ENCODE data around the gene FAM43B. TPM values are rescaled to one million over a fixed set of nuclear protein-coding genes. Genes with fewer than 3 reads are reported as not detected.

FAM43B gene, protein sequence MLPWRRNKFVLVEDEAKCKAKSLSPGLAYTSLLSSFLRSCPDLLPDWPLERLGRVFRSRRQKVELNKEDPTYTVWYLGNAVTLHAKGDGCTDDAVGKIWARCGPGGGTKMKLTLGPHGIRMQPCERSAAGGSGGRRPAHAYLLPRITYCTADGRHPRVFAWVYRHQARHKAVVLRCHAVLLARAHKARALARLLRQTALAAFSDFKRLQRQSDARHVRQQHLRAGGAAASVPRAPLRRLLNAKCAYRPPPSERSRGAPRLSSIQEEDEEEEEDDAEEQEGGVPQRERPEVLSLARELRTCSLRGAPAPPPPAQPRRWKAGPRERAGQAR
- total RNA-seq (2022; extraction: Qiagen RNA extraction; ENCODE audit: low read depth) = 2.3 to 6.5 TPM (median 4.9 TPM) in 5 replicates

DNA sequence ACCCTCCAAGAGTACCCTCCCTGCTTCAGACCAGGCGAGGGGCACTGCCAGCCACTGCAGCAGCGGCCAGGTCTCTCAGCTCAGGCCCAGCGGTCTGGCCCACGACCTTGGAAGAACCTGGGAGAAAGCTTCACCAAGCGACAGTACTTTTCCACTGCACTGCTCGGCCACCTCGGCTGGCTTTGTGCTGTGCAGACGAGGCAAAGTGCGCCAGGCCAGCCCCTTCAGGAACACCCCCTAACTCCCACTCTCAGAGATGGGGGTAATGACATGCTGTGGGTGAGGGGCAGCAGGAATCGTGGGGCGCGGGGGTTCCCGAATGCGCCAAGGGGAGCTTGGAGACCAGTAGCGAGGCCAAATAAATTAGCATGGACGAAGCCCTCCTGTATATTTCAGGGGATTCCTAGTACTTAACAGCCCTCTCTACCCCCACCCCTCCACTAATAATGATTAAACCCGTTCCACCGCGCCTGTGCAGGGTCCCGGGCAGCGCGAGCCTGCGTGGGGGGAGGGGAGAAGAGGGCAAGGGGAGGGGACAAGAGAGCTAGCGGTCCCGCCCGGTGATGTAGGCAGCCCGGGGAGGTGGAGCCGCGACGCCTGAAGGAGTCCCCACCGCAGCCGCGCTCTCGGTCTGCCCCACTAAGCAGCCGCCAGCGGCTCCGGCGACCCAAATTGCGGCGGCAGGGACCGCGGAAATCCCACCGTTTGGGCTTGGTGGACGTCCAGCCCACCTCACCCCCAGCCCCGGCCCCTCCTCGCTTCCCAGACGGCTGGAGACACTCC is at the start of gene FAM43B:
TSS of gene FAM43B (plus strand) at position 629 of the 783 bp plus-strand sequence. CDS start 401 bp downstream, outside the sequence.

GRCh38 chr1:20507564-20508410 is 44.6 kb upstream of the FAM43B start, which contains the start of gene MUL1:
TSS of gene MUL1 (minus strand) at chr1:20508151. CDS start at chr1:20508024, 127 bp downstream.

GRCh38 chr1:20588634-20589225 is 36.4 kb downstream of the FAM43B start, which contains the start of gene CDA:
TSS of gene CDA (plus strand) at chr1:20589097. CDS start at chr1:20589130, 33 bp downstream.

Other genes with a start within 250 kb of the FAM43B start
- gene CAMK2N1, start 66.4 kb upstream of the FAM43B start, total RNA-seq (2022; extraction: Qiagen RNA extraction; ENCODE audit: low read depth) = 35.3 to 76.5 TPM (median 64.3 TPM) in 5 replicates
- 29.8 to 44.9 TPM (median 41.9 TPM) in 5 replicates for gene MUL1, start 44.4 kb upstream of the FAM43B start, total RNA-seq (2022; extraction: Qiagen RNA extraction; ENCODE audit: low read depth)
- 29.6 to 46.1 TPM (median 35.1 TPM) in 5 replicates for gene CDA, start 36.5 kb downstream of the FAM43B start, total RNA-seq (2022; extraction: Qiagen RNA extraction; ENCODE audit: low read depth)
- 21.9 to 42.7 TPM (median 37.3 TPM) in 5 replicates for gene PINK1, start 80.9 kb downstream of the FAM43B start, total RNA-seq (2022; extraction: Qiagen RNA extraction; ENCODE audit: low read depth)
- 159 to 213 TPM (median 204 TPM) in 5 replicates for gene DDOST, start 108.8 kb downstream of the FAM43B start, total RNA-seq (2022; extraction: Qiagen RNA extraction; ENCODE audit: low read depth)
- 1.4 to 2.5 TPM (median 2.0 TPM) in 5 replicates for gene KIF17, start 165.4 kb downstream of the FAM43B start, total RNA-seq (2022; extraction: Qiagen RNA extraction; ENCODE audit: low read depth)
- gene SH2D5, start 180.1 kb downstream of the FAM43B start, total RNA-seq (2022; extraction: Qiagen RNA extraction; ENCODE audit: low read depth) = 12.2 to 17.6 TPM (median 14.5 TPM) in 5 replicates
- gene HP1BP3, start 234.7 kb downstream of the FAM43B start, total RNA-seq (2022; extraction: Qiagen RNA extraction; ENCODE audit: low read depth) = 104 to 163 TPM (median 119 TPM) in 5 replicates